ENCODE results near the gene CLSTN2.

The CLSTN2 gene

GRCh38 chr3:140153736-140154135 is 218.8 kb downstream of the CLSTN2 start:
- TF ChIP-seq FOXP2 (optimal IDR thresholded peaks at IDR 0.05; ENCODE audit: borderline replicate concordance, extremely low read depth, extremely low read length, insufficient read depth) (no peak), POLR2AphosphoS5 (IDR thresholded peaks at IDR 0.05; ENCODE audit: low read depth, low read length) (no peak), TAF1 (IDR thresholded peaks at IDR 0.05; ENCODE audit: borderline replicate concordance, insufficient read depth, low read length) (no peak), REST (IDR thresholded peaks at IDR 0.05; ENCODE audit: insufficient read depth in 1 of 2, low read depth in 2 of 2, low read length in 2 of 2) (no peak), SIN3A (IDR thresholded peaks at IDR 0.05; ENCODE audit: borderline replicate concordance, insufficient read depth, low read length) (no peak)

- TF ChIP-seq SIN3A (IDR thresholded peaks at IDR 0.05; ENCODE audit: borderline replicate concordance, insufficient read depth, low read length) (no peak), REST (IDR thresholded peaks at IDR 0.05; ENCODE audit: insufficient read depth in 1 of 2, low read depth in 2 of 2, low read length in 2 of 2) (no peak), TAF1 (IDR thresholded peaks at IDR 0.05; ENCODE audit: borderline replicate concordance, insufficient read depth, low read length) (no peak)
These were observed 222.2 kb downstream of the CLSTN2 start for GRCh38 chr3:140157161-140157560.

GRCh38 chr3:140159646-140160045 is 224.7 kb downstream of the CLSTN2 start:
- TF ChIP-seq SIN3A (IDR thresholded peaks at IDR 0.05; ENCODE audit: borderline replicate concordance, insufficient read depth, low read length) (no peak), POLR2AphosphoS5 (IDR thresholded peaks at IDR 0.05; ENCODE audit: low read depth, low read length) (no peak), FOXP2 (optimal IDR thresholded peaks at IDR 0.05; ENCODE audit: borderline replicate concordance, extremely low read depth, extremely low read length, insufficient read depth) (no peak), REST (IDR thresholded peaks at IDR 0.05; ENCODE audit: insufficient read depth in 1 of 2, low read depth in 2 of 2, low read length in 2 of 2) (no peak)

- no peak for TF ChIP-seq SIN3A (IDR thresholded peaks at IDR 0.05; ENCODE audit: borderline replicate concordance, insufficient read depth, low read length)
- TF ChIP-seq TAF1 (IDR thresholded peaks at IDR 0.05; ENCODE audit: borderline replicate concordance, insufficient read depth, low read length): no peak
- no peak for TF ChIP-seq POLR2AphosphoS5 (IDR thresholded peaks at IDR 0.05; ENCODE audit: low read depth, low read length)
- no peak for TF ChIP-seq FOXP2 (optimal IDR thresholded peaks at IDR 0.05; ENCODE audit: borderline replicate concordance, extremely low read depth, extremely low read length, insufficient read depth)
- TF ChIP-seq REST (IDR thresholded peaks at IDR 0.05; ENCODE audit: insufficient read depth in 1 of 2, low read depth in 2 of 2, low read length in 2 of 2): no peak
These were observed 225.6 kb downstream of the CLSTN2 start for GRCh38 chr3:140160553-140160952.

GRCh38 chr3:140162551-140162950 is 227.6 kb downstream of the CLSTN2 start:
- TF ChIP-seq POLR2AphosphoS5 (IDR thresholded peaks at IDR 0.05; ENCODE audit: low read depth, low read length) (no peak), REST (IDR thresholded peaks at IDR 0.05; ENCODE audit: insufficient read depth in 1 of 2, low read depth in 2 of 2, low read length in 2 of 2) (no peak), SIN3A (IDR thresholded peaks at IDR 0.05; ENCODE audit: borderline replicate concordance, insufficient read depth, low read length) (no peak), TAF1 (IDR thresholded peaks at IDR 0.05; ENCODE audit: borderline replicate concordance, insufficient read depth, low read length) (no peak), FOXP2 (optimal IDR thresholded peaks at IDR 0.05; ENCODE audit: borderline replicate concordance, extremely low read depth, extremely low read length, insufficient read depth) (no peak)
